Esophagus mucosa (tissue), 1 donor: ENCODE measurements around the gene CCDC177. TPM values are rescaled to one million over a fixed set of nuclear protein-coding genes. Genes with fewer than 3 reads are reported as not detected.
"Not testable (repeated sequence)": the region's sequence is repeated elsewhere in the genome, so short reads cannot be mapped to it uniquely, and the experiment has no call there.

ENCODE experiments used
- ATAC-seq: fragments of 200-7000 bp; cut with Tn5 transposase; one replicate; pipeline ENCODE4 v1.9.1; 2020
- total RNA-seq: library from RNA; stranded (reverse); gene quantifications from one replicate; pipeline ENCODE4 v1.2.4, GENCODE V29; 2023
- donor health status: DM: yes; HTN: yes; CAD: no.

The CCDC177 gene
- total RNA-seq, 1 donor from 2014 or later, result not detected

DNA sequence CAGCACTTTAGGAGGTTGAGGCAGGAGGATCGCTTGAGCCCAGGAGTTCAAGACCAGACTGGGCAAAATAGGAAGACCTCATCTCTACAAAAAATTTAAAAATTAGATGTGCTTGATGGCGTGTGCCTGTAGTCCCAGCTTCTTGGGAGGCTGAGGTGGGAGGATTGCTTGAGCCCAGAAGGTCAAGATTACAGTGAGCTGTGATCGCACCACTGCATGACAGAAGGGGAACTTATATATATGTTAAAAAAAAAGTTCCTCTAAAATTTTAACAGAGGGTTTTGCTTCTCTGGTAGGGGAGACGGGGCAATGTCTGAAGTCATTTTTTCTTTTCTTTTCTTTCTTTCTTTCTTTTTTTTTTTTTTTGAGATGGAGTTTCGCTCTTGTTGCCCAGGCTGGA is 24.8 kb upstream of the CCDC177 start:
- ATAC-seq, result not testable (repeated sequence)

DNA sequence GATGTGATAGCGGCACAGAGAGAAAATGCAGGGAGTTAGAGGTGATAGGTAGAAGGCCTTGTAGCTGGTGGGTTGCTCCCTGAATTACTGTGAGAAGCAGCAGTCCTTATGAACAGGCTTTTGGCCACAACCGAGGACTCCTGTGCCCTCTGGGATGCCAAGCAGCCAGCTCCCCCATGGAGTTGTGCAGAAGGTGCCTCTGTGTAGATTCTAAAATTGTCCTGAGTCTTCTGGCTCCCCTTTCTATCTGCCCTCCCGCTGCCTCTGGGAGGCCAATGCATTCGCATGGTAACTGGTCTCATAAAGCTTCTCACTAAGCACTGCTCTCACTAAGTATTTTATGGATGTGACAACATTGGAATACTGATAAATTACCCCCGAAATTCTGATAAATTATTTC is 20.7 kb upstream of the CCDC177 start:
- ATAC-seq, result no peak

DNA sequence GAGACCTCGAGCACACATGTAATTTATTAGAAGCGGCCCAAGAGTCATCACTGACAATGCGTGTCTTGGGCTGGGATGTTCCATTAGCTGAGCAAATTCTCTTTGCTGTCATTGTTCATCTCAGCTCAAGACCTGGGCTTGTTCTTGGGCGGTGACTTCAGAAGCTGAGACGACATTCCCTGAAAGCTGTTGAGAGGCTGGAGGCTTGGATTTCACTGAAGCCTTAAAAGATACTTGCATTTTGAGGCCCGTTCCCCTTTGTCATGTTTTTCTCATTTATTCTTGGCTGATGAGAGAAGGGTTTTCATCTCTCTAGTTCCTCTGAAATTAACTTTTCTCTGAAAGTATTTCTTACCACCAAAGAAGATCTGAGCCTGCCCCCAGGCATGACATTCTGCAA is 20.2 kb upstream of the CCDC177 start:
- no peak for ATAC-seq

- ATAC-seq, result peak; percentile 90
Measured at GRCh38 chr14:69593018-69593677, 18.5 kb upstream of the CCDC177 start.

DNA sequence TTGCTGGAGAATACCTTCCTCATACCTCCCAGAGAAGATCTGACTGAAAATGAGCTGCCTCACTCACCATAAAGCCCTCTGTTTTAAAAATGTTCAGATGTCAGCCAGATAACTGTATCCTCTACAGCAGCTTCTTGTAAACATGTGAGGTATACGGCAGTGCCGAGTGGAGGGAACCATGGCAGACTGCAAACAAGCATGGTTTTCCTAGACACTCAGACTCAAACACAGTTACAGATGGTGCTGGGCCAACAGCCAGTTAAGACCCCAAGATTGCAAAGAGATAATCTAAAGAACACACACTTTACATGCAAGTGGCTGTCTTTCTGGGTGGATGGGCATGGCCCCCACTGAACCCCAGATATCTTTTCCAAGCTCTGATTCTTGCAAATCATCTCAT is 16.6 kb upstream of the CCDC177 start:
- no peak for ATAC-seq

DNA sequence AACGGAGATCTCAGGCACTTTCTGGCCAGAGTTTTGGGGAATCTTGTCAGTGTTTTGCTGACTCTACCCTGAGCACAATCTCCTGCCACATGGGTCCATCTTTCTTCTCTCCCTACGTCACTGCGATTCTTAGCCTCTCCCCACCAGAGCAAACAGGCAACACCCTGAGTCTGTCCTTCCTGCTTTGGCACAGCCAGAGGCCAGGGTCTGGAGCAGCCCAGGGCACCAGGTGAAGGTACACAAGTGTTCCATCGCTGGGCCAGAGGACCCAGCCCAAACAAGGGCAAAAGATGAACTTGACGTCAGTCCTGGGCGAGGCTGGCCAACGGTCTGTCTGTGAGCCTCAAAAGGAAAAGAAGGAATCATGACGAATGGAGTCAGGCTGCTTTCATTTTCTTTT is 12.7 kb upstream of the CCDC177 start:
- ATAC-seq, result no peak

DNA sequence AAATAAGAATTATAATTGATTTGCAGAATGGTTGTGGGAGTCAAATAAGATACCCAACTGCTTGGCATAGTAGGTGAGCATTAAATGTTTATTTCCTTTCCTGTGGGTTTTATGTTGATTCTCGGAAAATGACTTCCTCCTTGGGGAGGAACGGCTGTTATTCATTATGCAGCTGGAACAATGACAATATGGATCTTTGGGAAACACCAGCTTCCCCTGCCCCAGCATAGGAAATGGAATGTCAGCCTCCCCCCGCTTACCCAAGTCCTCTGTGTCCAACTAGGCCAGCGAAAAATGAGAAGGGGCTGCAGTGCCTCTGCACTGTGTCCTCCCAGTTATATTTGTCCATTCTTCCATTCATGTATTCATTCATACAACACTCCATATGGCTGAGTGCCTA is 11.7 kb upstream of the CCDC177 start:
- no peak for ATAC-seq

- no peak for ATAC-seq
Measured at GRCh38 chr14:69584389-69584788, 9.7 kb upstream of the CCDC177 start.

DNA sequence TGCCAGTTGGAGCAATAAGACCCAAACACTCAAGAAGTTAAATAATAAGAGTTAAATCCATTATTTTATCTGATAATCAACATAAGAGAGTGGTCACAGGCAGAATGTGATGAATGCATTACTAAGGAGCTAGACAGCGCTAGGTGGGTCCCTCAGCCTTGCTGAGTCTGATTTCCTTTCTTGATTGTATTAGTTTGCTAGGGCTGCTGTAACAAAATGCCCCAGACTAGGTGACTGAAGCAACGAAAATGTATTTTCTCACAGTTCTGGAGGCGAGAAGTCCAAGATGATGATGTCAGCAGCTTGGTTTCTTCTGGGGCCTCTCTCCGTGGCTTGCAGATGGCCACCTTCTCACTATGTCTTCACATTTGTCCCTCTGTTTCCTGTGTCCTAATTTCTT is 8.2 kb upstream of the CCDC177 start:
- ATAC-seq, result no peak

GRCh38 chr14:69582212-69582611 is 7.5 kb upstream of the CCDC177 start:
- ATAC-seq, result no peak

DNA sequence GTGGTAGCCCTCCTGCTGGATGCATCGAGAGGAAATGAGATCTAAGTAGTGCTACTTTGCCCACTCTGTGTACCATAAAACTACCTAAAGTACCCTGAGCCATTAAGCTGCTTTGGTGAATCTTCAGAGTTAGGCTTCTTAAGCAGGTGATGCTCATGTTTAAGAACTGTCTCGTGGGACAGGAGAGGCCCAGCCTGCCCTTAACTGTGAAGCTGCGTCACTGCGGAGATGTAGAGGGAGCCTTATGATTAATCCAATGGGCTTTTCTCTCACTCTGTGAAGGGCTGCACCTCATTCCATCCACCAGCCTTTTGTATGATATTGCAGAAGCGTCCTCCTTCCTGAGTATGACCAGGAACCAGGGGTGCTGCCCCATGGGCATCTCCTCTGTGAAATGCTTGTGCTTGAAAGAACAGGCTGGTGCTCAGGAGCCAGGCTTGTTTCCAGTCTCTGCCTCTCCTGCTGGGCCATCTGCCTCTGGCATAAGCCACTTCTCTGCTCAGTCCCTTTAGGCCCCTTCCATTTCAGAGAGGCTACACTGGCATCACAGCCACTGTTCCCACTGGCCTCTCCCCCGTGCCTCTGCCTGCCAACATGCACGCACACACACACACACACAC is 6.8 kb upstream of the CCDC177 start:
- ATAC-seq, result no peak

DNA sequence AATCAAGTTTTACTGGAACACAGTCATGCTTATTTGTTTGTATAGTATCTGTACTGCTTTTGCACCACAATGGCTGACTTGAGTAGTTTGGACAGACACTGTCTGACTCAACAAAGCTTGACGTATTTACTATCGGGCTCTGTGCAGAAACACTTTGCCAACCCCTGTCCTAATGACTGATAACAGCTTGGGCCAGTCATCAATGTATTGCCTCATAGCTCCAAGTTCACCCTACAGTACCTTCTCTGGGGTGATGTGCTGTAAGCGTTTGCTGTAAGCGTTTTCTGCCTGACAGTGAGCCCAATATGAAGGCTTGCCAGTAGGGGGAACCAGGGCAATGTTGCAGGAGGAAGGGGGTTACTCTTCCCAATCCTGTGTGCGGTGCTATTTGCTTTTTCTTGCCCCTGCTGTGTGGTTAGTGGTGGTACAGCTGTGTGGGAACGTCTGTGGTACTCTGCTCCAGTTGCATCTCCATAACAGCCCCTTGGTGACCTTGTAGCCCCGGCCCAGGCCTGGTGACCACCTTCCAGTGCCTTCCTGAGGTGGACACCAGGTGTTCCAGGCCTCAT is 5.4 kb upstream of the CCDC177 start:
- ATAC-seq, result peak; percentile 94

- no peak for ATAC-seq
Measured at GRCh38 chr14:69579476-69579875, 4.8 kb upstream of the CCDC177 start.

GRCh38 chr14:69574954-69575295 is 254 bp upstream of the CCDC177 start:
- no peak for ATAC-seq

DNA sequence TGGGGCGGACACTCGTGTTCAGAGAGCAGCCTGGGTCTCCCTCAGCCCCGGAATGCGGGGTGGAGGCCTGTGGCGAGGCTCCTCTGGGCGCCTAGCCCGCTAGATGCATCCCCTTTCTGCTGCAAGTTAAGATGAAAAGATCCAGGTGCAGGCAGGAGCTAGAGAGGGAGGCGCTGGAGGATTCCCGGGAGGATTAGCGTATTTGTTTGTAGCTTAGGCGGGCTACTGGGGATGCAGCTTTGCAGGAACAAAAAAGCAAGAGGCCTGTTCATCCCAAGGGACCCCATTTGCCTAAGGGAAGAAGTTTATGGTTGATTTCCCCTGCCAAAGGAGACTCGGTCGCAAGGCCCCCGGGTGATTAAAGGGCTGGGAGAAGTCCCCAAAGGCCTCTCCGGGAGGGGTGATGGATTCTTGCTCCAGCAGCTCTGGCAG is 824 bp downstream of the CCDC177 start:
- ATAC-seq, result no peak

DNA sequence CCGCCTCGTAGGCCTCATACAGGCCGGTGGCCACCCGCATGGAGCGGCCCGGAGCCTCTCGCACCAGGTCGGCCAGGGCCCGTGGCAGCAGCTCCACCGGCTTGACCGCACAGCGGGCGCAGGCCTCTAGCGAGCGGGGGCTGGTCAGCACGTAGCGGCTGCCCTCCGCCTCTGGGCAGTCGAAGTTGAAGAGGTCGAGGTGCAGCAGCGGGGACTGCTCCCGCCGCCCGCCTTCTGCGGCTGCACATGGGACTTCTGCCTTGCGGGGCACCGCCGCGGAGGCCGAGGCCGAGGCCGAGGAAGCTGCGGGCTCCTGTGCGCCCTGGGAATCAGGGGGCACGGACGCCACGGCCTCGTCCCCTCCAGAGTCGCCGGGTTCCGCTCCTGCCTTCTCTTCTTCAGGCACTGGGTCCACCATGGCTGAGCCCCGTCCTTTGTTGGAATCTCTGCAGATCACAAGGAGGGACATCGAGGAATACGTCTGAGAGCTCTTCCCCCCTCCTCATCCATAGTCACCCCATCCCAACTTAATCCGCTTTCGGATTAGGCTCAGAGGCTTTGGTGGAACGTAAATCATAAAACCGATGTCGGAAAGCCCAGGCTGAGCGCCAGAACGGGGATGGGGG is 1.4 kb downstream of the CCDC177 start:
- ATAC-seq, result no peak

DNA sequence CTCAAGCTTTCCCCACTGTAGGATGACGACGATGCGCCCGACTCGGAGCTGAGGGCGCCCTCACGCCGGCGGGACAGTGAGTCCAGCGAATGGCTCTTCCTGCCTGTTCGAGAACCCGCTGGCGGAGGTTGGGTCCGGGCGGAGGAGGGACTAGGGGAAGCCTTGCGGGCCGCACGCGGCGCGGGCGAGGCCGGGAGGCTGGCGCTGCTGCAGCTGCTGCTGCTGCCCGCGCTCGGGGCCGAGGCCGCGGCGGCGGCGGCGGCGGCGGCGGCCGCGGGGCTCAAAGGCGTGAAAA is 1.9 kb downstream of the CCDC177 start:
- no peak for ATAC-seq

DNA sequence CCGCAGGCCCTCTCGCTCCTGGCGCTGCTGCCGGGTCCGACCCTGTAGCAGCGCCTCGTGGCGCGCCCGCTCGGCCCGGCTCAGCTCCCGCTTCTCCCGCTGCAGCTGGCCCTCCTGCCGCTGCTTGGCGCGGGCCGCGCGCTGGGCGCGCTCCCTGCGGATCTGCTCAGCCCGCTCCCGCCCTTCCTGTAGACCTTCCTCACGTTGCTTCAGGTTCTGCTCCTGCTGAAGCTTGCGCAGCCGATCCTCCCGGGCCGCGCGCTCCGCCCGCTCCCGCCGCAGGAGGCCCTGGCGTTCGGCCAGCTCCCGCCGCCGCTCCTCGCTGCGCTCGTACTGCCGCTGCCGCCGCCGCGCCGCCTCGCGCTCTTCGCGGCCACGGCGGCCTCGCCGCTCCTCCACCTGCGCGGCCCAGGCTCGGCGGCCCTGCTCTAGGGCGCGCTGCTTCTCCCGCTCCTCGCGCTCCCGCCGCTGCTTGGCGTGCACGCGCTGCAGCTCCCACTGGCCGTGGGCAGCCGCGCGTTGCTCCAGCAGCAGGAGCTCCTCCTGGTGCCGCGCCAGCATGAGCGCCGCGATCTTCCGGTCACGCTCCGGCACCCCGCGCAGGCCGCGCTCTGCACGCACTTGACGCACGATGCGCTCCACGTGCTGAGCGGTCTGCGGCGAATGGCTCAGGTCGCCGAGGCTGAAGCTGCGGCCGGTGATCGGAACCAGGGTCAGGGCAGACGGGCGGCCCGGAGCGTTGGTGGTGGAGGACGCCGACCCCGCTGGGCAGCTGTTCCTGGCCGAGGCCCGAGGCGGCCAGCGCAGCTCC is 2.4 kb downstream of the CCDC177 start:
- peak; percentile 61 for ATAC-seq

DNA sequence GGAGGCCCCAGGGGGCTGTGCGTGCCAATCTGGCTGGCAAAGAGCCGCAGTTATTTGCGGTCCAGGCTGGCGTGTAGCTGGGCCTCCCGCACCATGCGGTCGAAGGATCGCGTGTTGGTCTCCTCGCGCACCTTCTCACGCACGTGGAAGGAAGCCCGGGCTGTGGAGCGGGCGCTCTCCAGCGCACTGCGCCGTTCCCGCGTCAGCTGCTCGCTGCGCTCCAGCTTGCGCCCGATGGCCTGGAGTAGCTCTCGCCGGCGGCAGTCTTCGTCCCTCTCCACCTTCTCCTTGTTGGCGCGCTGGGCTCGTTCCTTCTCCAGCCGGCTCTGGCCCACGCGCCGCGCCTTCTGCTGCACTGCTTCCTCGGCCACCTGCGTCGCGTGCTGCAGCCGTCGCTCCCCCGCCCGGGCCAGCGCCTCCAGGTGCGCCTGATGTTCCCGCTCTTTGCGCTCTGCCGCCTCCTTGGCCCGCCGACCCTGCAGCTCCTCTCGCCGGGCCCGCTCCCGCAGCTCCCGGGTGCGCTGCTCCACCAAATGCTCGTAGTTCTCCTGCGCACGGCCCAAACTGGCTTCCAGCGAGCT is 3.1 kb downstream of the CCDC177 start:
- no peak for ATAC-seq

DNA sequence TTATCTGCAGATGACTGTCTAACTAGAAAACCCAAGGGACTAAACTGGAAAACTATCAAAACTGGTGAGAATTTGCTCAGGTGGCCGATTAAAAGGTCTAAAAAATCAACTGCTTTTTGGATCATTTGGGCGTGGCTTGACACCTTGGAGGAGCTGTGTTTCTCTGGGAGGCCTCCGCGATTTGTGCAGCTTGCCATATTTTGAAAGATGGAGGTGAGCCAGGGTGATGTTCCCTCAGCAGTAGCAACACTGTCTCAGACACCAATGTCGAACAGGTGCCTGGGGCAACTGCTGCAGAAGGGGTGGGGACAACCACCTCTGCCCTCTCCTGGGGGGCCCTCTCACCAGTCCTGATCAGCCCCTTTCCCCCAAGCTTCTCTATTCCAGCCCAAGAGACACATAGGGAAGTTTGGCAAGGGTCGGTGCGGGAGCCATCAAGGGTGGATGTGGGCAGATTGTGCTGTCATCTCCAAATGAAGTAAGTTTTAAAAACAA is 3.8 kb downstream of the CCDC177 start:
- no peak for ATAC-seq

DNA sequence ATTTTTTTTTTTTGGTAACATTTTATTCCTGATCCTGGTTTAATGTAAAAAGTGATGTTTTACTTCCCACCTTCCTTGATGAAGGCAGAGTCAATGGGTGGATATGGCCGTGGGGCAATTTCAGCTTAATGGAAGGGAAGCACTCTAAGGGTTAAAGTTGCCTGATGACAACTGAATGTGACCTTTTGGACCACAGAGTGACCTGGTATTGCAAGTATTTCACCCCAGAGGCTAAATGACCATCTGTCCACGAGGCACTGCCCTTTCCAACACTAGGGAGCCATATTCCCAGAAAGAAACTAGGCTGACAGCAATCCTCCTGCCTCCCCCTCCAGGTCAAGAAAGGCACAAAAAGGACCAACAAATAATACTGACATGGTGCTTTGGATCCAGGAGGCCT is 4.8 kb downstream of the CCDC177 start:
- no peak for ATAC-seq

DNA sequence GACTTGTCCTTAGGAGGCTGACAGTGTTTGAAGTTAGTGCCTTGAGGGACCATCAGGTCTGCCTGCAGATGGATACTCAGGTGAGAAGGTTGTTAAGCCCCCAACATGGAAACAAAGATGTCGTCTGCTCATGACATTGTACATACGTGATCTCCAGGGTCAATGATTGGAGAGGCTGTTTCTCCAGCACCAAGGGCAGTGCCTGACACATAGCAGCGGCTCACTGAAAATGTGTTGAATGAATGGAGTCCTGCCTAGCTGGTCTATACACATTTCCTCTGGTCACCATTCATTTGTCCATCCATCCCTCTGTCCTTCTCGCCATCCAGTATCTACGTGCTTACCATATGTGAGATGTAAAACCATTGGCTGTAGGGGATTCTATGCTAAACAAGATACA is 7.1 kb downstream of the CCDC177 start:
- ATAC-seq, result no peak

GRCh38 chr14:69561893-69562292 is 12.8 kb downstream of the CCDC177 start:
- no peak for ATAC-seq
